Stomach (tissue), 9 donors: ENCODE measurements around the gene PTGDR. TPM values are rescaled to one million over a fixed set of nuclear protein-coding genes. Genes with fewer than 3 reads are reported as not detected.

Experiments used
- DNase-seq, 2 donors: peaks; one replicate each; pipeline versions ENCODE4 v3.0.0 to v3.0.0-alpha.2; 2013 to 2019
- H3K27ac ChIP-seq, 5 donors: fragments of 200-600 bp in 4 of 5; sonication (generic) in 4 of 5; one replicate each; pipeline ENCODE4 v1.5.1; 2013 to 2019; ENCODE audit warnings: mild to moderate bottlenecking in 1 of 5, moderate library complexity in 1 of 5
- H3K27me3 ChIP-seq, 3 donors: fragments of 200-600 bp; sonication (generic); one replicate each; pipeline ENCODE4 v1.5.1; 2017 to 2019; ENCODE audit warnings: mixed run types in 1 of 3
- H3K36me3 ChIP-seq, 4 donors: fragments of 200-600 bp; sonication (generic); 1 replicate in 3 of 4; 2 replicates in 1 of 4; pipeline ENCODE4 v1.5.1; 2016 to 2019
- H3K4me1 ChIP-seq, 4 donors: fragments of 200-600 bp; sonication (generic); one replicate each; pipeline ENCODE4 v1.5.1; 2016 to 2019
- H3K4me3 ChIP-seq, 4 donors: fragments of 200-600 bp; sonication (generic) in 3 of 4; one replicate each; pipeline ENCODE4 v1.5.1; 2016 to 2019; ENCODE audit warnings: mild to moderate bottlenecking in 1 of 4
- H3K9me3 ChIP-seq, 4 donors: fragments of 200-600 bp; sonication (generic); one replicate each; pipeline ENCODE4 v1.5.1; 2016 to 2019
- CTCF ChIP-seq, 7 experiments: fragments of 450-650 bp in 4 of 7; fragments of 200-600 bp in 3 of 7; sonication (generic) in 3 of 7; IDR thresholded peaks; one replicate each; pipeline ENCODE4 v1.5.1; 2016 to 2019; ENCODE audit warnings: antibody characterized with exemption in 7 of 7, control low read depth in 2 of 7, mild to moderate bottlenecking in 1 of 7
- EP300 ChIP-seq: sonication (generic); formaldehyde crosslinking; IDR thresholded peaks from one replicate; pipeline ENCODE4 v1.6.1; 2017; ENCODE audit warnings: antibody characterized with exemption
- POLR2A ChIP-seq, 4 donors: fragments of 450-650 bp; IDR thresholded peaks; one replicate each; pipeline ENCODE4 v1.6.1; 2016; ENCODE audit warnings: antibody characterized with exemption in 4 of 4, control low read depth in 2 of 4, mild to moderate bottlenecking in 1 of 4, moderate library complexity in 1 of 4
- POLR2AphosphoS5 ChIP-seq, 3 donors: sonication (generic); formaldehyde crosslinking; IDR thresholded peaks; one replicate each; pipeline ENCODE4 v1.6.1; 2016; ENCODE audit warnings: antibody characterized with exemption in 3 of 3
- WGBS, 5 donors: extraction: QIAGEN DNeasy Blood & Tissue Kit in 3 of 5; methylation state at CpG; one replicate each; pipeline versions ENCODE4 v1.1.5 to v1.1.7; 2013 to 2018; 5-methylcytosine and 5-hydroxymethylcytosine counted together
- intact Hi-C: fragments of 100-400 bp; cut with DNase I; formaldehyde crosslinking; loops from one replicate; pipeline ENCODE4 v1.15.1; 2023; ENCODE audit warnings: low total_unique reads
- polyA plus RNA-seq, 3 donors: library from polyadenylated mRNA; stranded (reverse); fragments of 200-250 nt; gene quantifications; one replicate each; pipeline ENCODE4 v1.2.3, GENCODE V29; 2013
- total RNA-seq, 5 donors: library from RNA; depleted of rRNA; stranded (reverse); fragments of >200 nt; gene quantifications; one replicate each; pipeline versions ENCODE4 v1.1.0 to v1.2.3, GENCODE V29; 2014 to 2016
- donor health status: healthy with polysubstance abuse.
- donor health status: Bipolar disorder and iron deficiency.
- donor health status: healthy.

The PTGDR gene
- total and polyA plus RNA-seq, 8 donors: 0.37 to 33.0 TPM; not detected in 6

GRCh38 chr14:52325126-52325525 lies 57.6 kb downstream of the PTGDR start:
- no peak for TF ChIP-seq POLR2AphosphoS5 (IDR thresholded peaks at IDR 0.05)
- no peak for TF ChIP-seq EP300
- TF ChIP-seq POLR2A (IDR thresholded peaks at IDR 0.05): no peak
- no peak for TF ChIP-seq CTCF (IDR thresholded peaks at IDR 0.05)
- intact Hi-C loops: no loop called here
- H3K4me1 ChIP-seq: peaks cover 8 to 58% (median 18%) of the 10 kb centered on the region in 4 donors
- H3K27me3 ChIP-seq: no peaks in the 10 kb centered on the region
- peaks cover 0 to 5% (median 0%) of the 10 kb centered on the region in 4 donors for H3K36me3 ChIP-seq
- peaks cover 0 to 23% (median 7%) of the 10 kb centered on the region in 4 donors for H3K9me3 ChIP-seq
- 58 to 75% (median 66%) methylated on average over 3 of the region's 3 CpGs for WGBS, 5 donors
- H3K4me3 ChIP-seq: no peak overlapping the region
- DNase-seq: no peak
- peak overlapping the region in 3 of 5 donors; percentile 29 to 71 (median 47) for H3K27ac ChIP-seq

- no peak for TF ChIP-seq CTCF (IDR thresholded peaks at IDR 0.05)
- peak in 2 of 3 donors; percentile 9 to 54 for TF ChIP-seq POLR2AphosphoS5 (IDR thresholded peaks at IDR 0.05)
- H3K36me3 ChIP-seq: peaks cover 0 to 5% (median 0%) of the 10 kb centered on the region in 4 donors
- intact Hi-C loops: no loop called here
- H3K27ac ChIP-seq: peak overlapping the region in 2 of 5 donors; percentile 47 to 71
- 52 to 85% (median 79%) methylated on average over 3 of the region's 3 CpGs for WGBS, 5 donors
- DNase-seq: no peak
- no peak overlapping the region for H3K4me3 ChIP-seq
- H3K9me3 ChIP-seq: peaks cover 0 to 23% (median 7%) of the 10 kb centered on the region in 4 donors
- peaks cover 8 to 54% (median 18%) of the 10 kb centered on the region in 4 donors for H3K4me1 ChIP-seq
- no peaks in the 10 kb centered on the region for H3K27me3 ChIP-seq
Measured at GRCh38 chr14:52325630-52326029, 58.1 kb downstream of the PTGDR start.

Other genes with a start within 250 kb of the PTGDR start
- gene NID2, start 198.6 kb upstream of the PTGDR start, total RNA-seq: 10 to 100 TPM in 4 of 5 donors, 1 to 10 TPM in 1; 8.0 to 67.0 (median 31.9) TPM
- gene NID2, start 198.6 kb upstream of the PTGDR start, polyA plus RNA-seq: 1 to 10 TPM; 1.7 to 4.7 (median 2.3) TPM
- gene PTGER2, start 46.6 kb downstream of the PTGDR start, total RNA-seq: 10 to 100 TPM in 2 of 5 donors, 1 to 10 TPM in 3; 1.3 to 22.0 (median 8.3) TPM
- 10 to 100 TPM in 2 of 3 donors, 1 to 10 TPM in 1; 5.3 to 20.6 (median 12.9) TPM for gene PTGER2, start 46.6 kb downstream of the PTGDR start, polyA plus RNA-seq